ENCODE results near the gene PRR19.

PRR19 gene

GRCh38 chr19:42355896-42356295, 54.0 kb downstream of the PRR19 start:
- Histone ChIP-seq H3K27me3 (ENCODE audit: control insufficient read depth, low read length) (no peaks in the 10 kb centered on the region), H3K9me3 (ENCODE audit: control insufficient read depth, insufficient read depth, low read length) (no peaks in the 10 kb centered on the region), H3K4me3 (ENCODE audit: low read length) (no peak overlapping the region), H3K4me1 (ENCODE audit: control insufficient read depth, low read length) (no peaks in the 10 kb centered on the region), H3K4me2 (ENCODE audit: low read length) (no peak overlapping the region), H3K79me2 (ENCODE audit: control insufficient read depth, low read length) (no peaks in the 10 kb centered on the region), H3K27ac (ENCODE audit: low read depth, low read length) (no peak overlapping the region), H3K36me3 (ENCODE audit: control insufficient read depth, low read length) (peaks cover 5% of the 10 kb centered on the region; the same call in 1 of the 2 replicates), H4K20me1 (ENCODE audit: control insufficient read depth, insufficient read depth, low read depth, low read length) (no peaks in the 10 kb centered on the region), H3K9me2 (replicated peaks; ENCODE audit: control insufficient read depth, low read length) (no peaks in the 10 kb centered on the region), H3F3A (ENCODE audit: control insufficient read depth, insufficient read depth) (peaks cover 6% of the 10 kb centered on the region; the same call in 1 of the 2 replicates)
- no peak for TF ChIP-seq CTCF (IDR thresholded peaks at IDR 0.05; ENCODE audit: low read depth, low read length, poor library complexity, severe bottlenecking)
- TF ChIP-seq EZH2phosphoT487 (IDR thresholded peaks at IDR 0.05; ENCODE audit: borderline replicate concordance, low read length), result no peak

- Histone ChIP-seq H4K20me1 (ENCODE audit: control insufficient read depth, insufficient read depth, low read depth, low read length) (no peaks in the 10 kb centered on the region), H3K9me2 (replicated peaks; ENCODE audit: control insufficient read depth, low read length) (no peaks in the 10 kb centered on the region), H3K9me3 (ENCODE audit: control insufficient read depth, insufficient read depth, low read length) (no peaks in the 10 kb centered on the region), H3K27me3 (ENCODE audit: control insufficient read depth, low read length) (no peaks in the 10 kb centered on the region), H3K27ac (ENCODE audit: low read depth, low read length) (no peak overlapping the region), H3K36me3 (ENCODE audit: control insufficient read depth, low read length) (peaks cover 5% of the 10 kb centered on the region; the same call in 1 of the 2 replicates), H3K4me2 (ENCODE audit: low read length) (no peak overlapping the region), H3K4me3 (ENCODE audit: low read length) (no peak overlapping the region), H3K79me2 (ENCODE audit: control insufficient read depth, low read length) (no peaks in the 10 kb centered on the region), H3F3A (ENCODE audit: control insufficient read depth, insufficient read depth) (peaks cover 6% of the 10 kb centered on the region; the same call in 1 of the 2 replicates), H3K4me1 (ENCODE audit: control insufficient read depth, low read length) (no peaks in the 10 kb centered on the region)
- TF ChIP-seq EZH2phosphoT487 (IDR thresholded peaks at IDR 0.05; ENCODE audit: borderline replicate concordance, low read length) (no peak), CTCF (IDR thresholded peaks at IDR 0.05; ENCODE audit: low read depth, low read length, poor library complexity, severe bottlenecking) (no peak)
Observed at GRCh38 chr19:42356686-42357085, 54.8 kb downstream of the PRR19 start.

- H3F3A ChIP-seq (ENCODE audit: control insufficient read depth, insufficient read depth), result peaks cover 6% of the 10 kb centered on the region; the same call in 1 of the 2 replicates
- H3K27ac ChIP-seq (ENCODE audit: low read depth, low read length), result no peak overlapping the region
- H3K9me3 ChIP-seq (ENCODE audit: control insufficient read depth, insufficient read depth, low read length), result no peaks in the 10 kb centered on the region
- H3K9me2 ChIP-seq (replicated peaks; ENCODE audit: control insufficient read depth, low read length), result no peaks in the 10 kb centered on the region
- H4K20me1 ChIP-seq (ENCODE audit: control insufficient read depth, insufficient read depth, low read depth, low read length), result no peaks in the 10 kb centered on the region
- no peak overlapping the region for H3K4me3 ChIP-seq (ENCODE audit: low read length)
- H3K4me2 ChIP-seq (ENCODE audit: low read length), result no peak overlapping the region
- H3K4me1 ChIP-seq (ENCODE audit: control insufficient read depth, low read length), result no peaks in the 10 kb centered on the region
- no peaks in the 10 kb centered on the region for H3K27me3 ChIP-seq (ENCODE audit: control insufficient read depth, low read length)
- no peaks in the 10 kb centered on the region for H3K79me2 ChIP-seq (ENCODE audit: control insufficient read depth, low read length)
- peaks cover 5% of the 10 kb centered on the region; the same call in 1 of the 2 replicates for H3K36me3 ChIP-seq (ENCODE audit: control insufficient read depth, low read length)
- no peak for TF ChIP-seq EZH2phosphoT487 (IDR thresholded peaks at IDR 0.05; ENCODE audit: borderline replicate concordance, low read length)
- no peak for TF ChIP-seq CTCF (IDR thresholded peaks at IDR 0.05; ENCODE audit: low read depth, low read length, poor library complexity, severe bottlenecking)
Observed at GRCh38 chr19:42357290-42357689, 55.4 kb downstream of the PRR19 start.

Measured in DOHH2 (cell line).